Natural killer cell treated with Interleukin-12 subunit alpha and Interleukin-12 subunit beta and Interleukin-15 and Interleukin-18, amount 100 ng/mL, for 72 hours (primary cell): ENCODE results near the gene STK32C. TPM values are rescaled to one million over a fixed set of nuclear protein-coding genes. Genes with fewer than 3 reads are reported as not detected.

ENCODE experiments used
- ATAC-seq, 2 donors: fragments of 150-1000 bp; cut with Tn5 transposase in 1 of 2; sonication (Bioruptor Pico), chemical (Tn5 transposase) in 1 of 2; 2 replicates each; pipeline ENCODE4 v1.10.0; 2021
- DNase-seq: peaks from one replicate; pipeline ENCODE4 v3.0.0; 2022; ENCODE audit warnings: low spot score
- H3K27ac Mint-ChIP-seq, 2 donors: 1 replicate in 1 of 2; 2 replicates in 1 of 2; pipeline ENCODE4 v1.8.0; 2022; ENCODE audit warnings: mixed read lengths in 2 of 2, mild to moderate bottlenecking in 1 of 2, moderate library complexity in 1 of 2
- H3K27me3 Mint-ChIP-seq, 2 donors: 1 replicate in 1 of 2; 2 replicates in 1 of 2; pipeline ENCODE4 v1.8.0; 2022; ENCODE audit warnings: mixed read lengths in 2 of 2
- H3K36me3 Mint-ChIP-seq: one replicate; pipeline ENCODE4 v1.8.0; 2022; ENCODE audit warnings: mixed read lengths
- H3K4me1 Mint-ChIP-seq, 2 donors: 1 replicate in 1 of 2; 2 replicates in 1 of 2; pipeline ENCODE4 v1.8.0; 2022; ENCODE audit warnings: low read depth in 2 of 2, mixed read lengths in 2 of 2, mild to moderate bottlenecking in 1 of 2
- H3K4me3 Mint-ChIP-seq: one replicate; pipeline ENCODE4 v1.8.0; 2022; ENCODE audit warnings: mixed read lengths
- H3K9me3 Mint-ChIP-seq: 2 replicates; pipeline ENCODE4 v1.8.0; 2022; ENCODE audit warnings: mixed read lengths
- total RNA-seq, 2 donors: library from RNA; stranded (reverse); gene quantifications; one replicate each; pipeline ENCODE4 v1.2.3, GENCODE V29; 2022

STK32C gene
- total RNA-seq, 2 donors from 2014 or later = 29.2 to 34.6 TPM

GRCh38 chr10:132186488-132187429 is 121.0 kb downstream of the STK32C start, which contains the start of gene DPYSL4:
Gene DPYSL4 (plus strand): TSS chr10:132186948. CDS start chr10:132187064, 116 bp downstream.
- Mint-ChIP-seq H3K4me3 (no peak within 1 kb of the TSS), H3K9me3 (no peaks in the 10 kb centered on the region), H3K27ac (no peak within 1 kb of the TSS), H3K27me3 (peaks cover 38 to 40% of the 10 kb centered on the region in 2 donors), H3K4me1 (peaks cover 0 to 6% of the 10 kb centered on the region in 2 donors), H3K36me3 (no peaks in the 10 kb centered on the region)
- DNase-seq = no peak
- peak; percentile 77 to 88 for ATAC-seq

GRCh38 chr10:132185601-132186487 is 121.9 kb downstream of the STK32C start:
- ATAC-seq = peak; percentile 64 to 78
- H3K4me3 Mint-ChIP-seq = no peak overlapping the region
- no peaks in the 10 kb centered on the region for H3K9me3 Mint-ChIP-seq
- no peak overlapping the region for H3K27ac Mint-ChIP-seq
- no peaks in the 10 kb centered on the region for H3K36me3 Mint-ChIP-seq
- peaks cover 38 to 43% of the 10 kb centered on the region in 2 donors for H3K27me3 Mint-ChIP-seq
- DNase-seq = no peak
- H3K4me1 Mint-ChIP-seq = peaks cover 0 to 6% of the 10 kb centered on the region in 2 donors

GRCh38 chr10:132184816-132185593 is 122.7 kb downstream of the STK32C start:
- H3K9me3 Mint-ChIP-seq = no peaks in the 10 kb centered on the region
- no peak overlapping the region for H3K27ac Mint-ChIP-seq
- peak overlapping the region; percentile 32 for H3K4me3 Mint-ChIP-seq
- H3K4me1 Mint-ChIP-seq = peaks cover 0 to 6% of the 10 kb centered on the region in 2 donors
- no peaks in the 10 kb centered on the region for H3K36me3 Mint-ChIP-seq
- DNase-seq (no peak), ATAC-seq (no peak)
- peaks cover 38 to 43% of the 10 kb centered on the region in 2 donors for H3K27me3 Mint-ChIP-seq

GRCh38 chr10:132183046-132183445 is 124.7 kb downstream of the STK32C start:
- Mint-ChIP-seq H3K36me3 (no peaks in the 10 kb centered on the region), H3K9me3 (no peaks in the 10 kb centered on the region), H3K27me3 (peaks cover 25 to 36% of the 10 kb centered on the region in 2 donors), H3K27ac (no peak overlapping the region), H3K4me1 (peaks cover 0 to 8% of the 10 kb centered on the region in 2 donors), H3K4me3 (no peak overlapping the region)
- DNase-seq (no peak), ATAC-seq (no peak)

- ATAC-seq = no peak
Observed at GRCh38 chr10:132182591-132182990, 125.2 kb downstream of the STK32C start.

GRCh38 chr10:132181691-132182425 is 125.9 kb downstream of the STK32C start:
- H3K4me1 Mint-ChIP-seq = peaks cover 0 to 9% of the 10 kb centered on the region in 2 donors
- DNase-seq = no peak
- no peak overlapping the region for H3K4me3 Mint-ChIP-seq
- no peaks in the 10 kb centered on the region for H3K36me3 Mint-ChIP-seq
- H3K9me3 Mint-ChIP-seq = no peaks in the 10 kb centered on the region
- no peak for ATAC-seq
- H3K27me3 Mint-ChIP-seq = peaks cover 37 to 44% of the 10 kb centered on the region in 2 donors
- H3K27ac Mint-ChIP-seq = no peak overlapping the region

More at GRCh38 chr10:132182591-132182990, 125.2 kb downstream of the STK32C start:
- Mint-ChIP-seq H3K27me3 (peaks cover 29 to 38% of the 10 kb centered on the region in 2 donors), H3K27ac (no peak overlapping the region), H3K4me1 (peaks cover 0 to 8% of the 10 kb centered on the region in 2 donors), H3K4me3 (no peak overlapping the region), H3K9me3 (no peaks in the 10 kb centered on the region), H3K36me3 (no peaks in the 10 kb centered on the region)
- no peak for DNase-seq

- DNase-seq = no peak
- no peaks in the 10 kb centered on the region for H3K9me3 Mint-ChIP-seq
- H3K4me3 Mint-ChIP-seq = no peak overlapping the region
- peaks cover 45 to 48% of the 10 kb centered on the region in 2 donors for H3K27me3 Mint-ChIP-seq
- no peak overlapping the region for H3K27ac Mint-ChIP-seq
- H3K4me1 Mint-ChIP-seq = peaks cover 4 to 13% of the 10 kb centered on the region in 2 donors
- H3K36me3 Mint-ChIP-seq = no peaks in the 10 kb centered on the region
- ATAC-seq = no peak
Observed at GRCh38 chr10:132180736-132181135, 127.0 kb downstream of the STK32C start.

- H3K9me3 Mint-ChIP-seq = no peaks in the 10 kb centered on the region
- ATAC-seq (peak in 1 of 2 donors; percentile 13), DNase-seq (no peak)
Observed at GRCh38 chr10:132179551-132180392, 128.0 kb downstream of the STK32C start.

GRCh38 chr10:132178672-132179545 is 128.8 kb downstream of the STK32C start:
- no peak overlapping the region for H3K4me3 Mint-ChIP-seq
- no peaks in the 10 kb centered on the region for H3K36me3 Mint-ChIP-seq
- DNase-seq (no peak), ATAC-seq (no peak)
- peaks cover 10 to 13% of the 10 kb centered on the region in 2 donors for H3K4me1 Mint-ChIP-seq
- H3K27me3 Mint-ChIP-seq = peaks cover 35 to 46% of the 10 kb centered on the region in 2 donors
- no peak overlapping the region for H3K27ac Mint-ChIP-seq
- H3K9me3 Mint-ChIP-seq = no peaks in the 10 kb centered on the region

More at GRCh38 chr10:132179551-132180392, 128.0 kb downstream of the STK32C start:
- Mint-ChIP-seq H3K27me3 (peaks cover 42 to 50% of the 10 kb centered on the region in 2 donors), H3K27ac (no peak overlapping the region), H3K4me1 (peaks cover 11% of the 10 kb centered on the region in 2 donors), H3K4me3 (no peak overlapping the region), H3K36me3 (no peaks in the 10 kb centered on the region)

GRCh38 chr10:132178046-132178445 is 129.7 kb downstream of the STK32C start:
- H3K27ac Mint-ChIP-seq = no peak overlapping the region
- DNase-seq (no peak), ATAC-seq (no peak)
- H3K4me3 Mint-ChIP-seq = no peak overlapping the region
- H3K9me3 Mint-ChIP-seq = no peaks in the 10 kb centered on the region
- H3K27me3 Mint-ChIP-seq = peaks cover 27 to 38% of the 10 kb centered on the region in 2 donors
- H3K36me3 Mint-ChIP-seq = no peaks in the 10 kb centered on the region
- H3K4me1 Mint-ChIP-seq = peaks cover 16 to 20% of the 10 kb centered on the region in 2 donors
